Neuronal stem cell (in vitro differentiated cells): ENCODE measurements around the gene HS6ST1.

Experiments
- DNase-seq: peaks from one replicate; pipeline ENCODE4 v3.0.0-alpha.2; 2013; ENCODE audit warnings: low spot score
- H2AFZ ChIP-seq: one replicate; pipeline ENCODE4 v1.6.1; 2013; ENCODE audit warnings: mild to moderate bottlenecking, low read length, inconsistent platforms
- H2AK5ac ChIP-seq: 2 replicates; pipeline ENCODE4 v1.6.1; 2013; ENCODE audit warnings: low read depth, mild to moderate bottlenecking, inconsistent platforms, low read length, moderate library complexity, mixed read lengths
- H2BK120ac ChIP-seq: 2 replicates; pipeline ENCODE4 v1.6.1; 2013; ENCODE audit warnings: low read depth, mild to moderate bottlenecking, inconsistent platforms, low read length, moderate library complexity, mixed read lengths
- H2BK12ac ChIP-seq: one replicate; pipeline ENCODE4 v1.6.1; 2013; ENCODE audit warnings: low read length, inconsistent platforms
- H2BK15ac ChIP-seq: 2 replicates; pipeline ENCODE4 v1.6.1; 2013; ENCODE audit warnings: mild to moderate bottlenecking, low read length, inconsistent platforms, mixed read lengths
- H2BK5ac ChIP-seq: one replicate; pipeline ENCODE4 v1.6.1; 2013; ENCODE audit warnings: inconsistent platforms, mild to moderate bottlenecking, low read length, moderate library complexity
- H3K14ac ChIP-seq: one replicate; pipeline ENCODE4 v1.6.1; 2013; ENCODE audit warnings: low read length, inconsistent platforms
- H3K18ac ChIP-seq: 2 replicates; pipeline ENCODE4 v1.6.1; 2013; ENCODE audit warnings: low read length, inconsistent platforms
- H3K23ac ChIP-seq: 2 replicates; pipeline ENCODE4 v1.6.1; 2013; ENCODE audit warnings: low read depth, mild to moderate bottlenecking, mixed read lengths, low read length, inconsistent platforms; ENCODE audit not compliant: poor library complexity
- H3K27ac ChIP-seq: replicated peaks from 3 replicates; pipeline ENCODE4 v1.5.1; 2013; ENCODE audit warnings: low read length, inconsistent platforms
- H3K27me3 ChIP-seq, 3 experiments: 2 replicates each; pipeline ENCODE4 v1.6.1; 2013; ENCODE audit warnings: low read length in 3 of 3, mild to moderate bottlenecking in 2 of 3, inconsistent platforms in 1 of 3, low read depth in 1 of 3, mixed read lengths in 1 of 3, moderate library complexity in 1 of 3; ENCODE audit not compliant: control insufficient read depth in 3 of 3, insufficient read depth in 3 of 3
- H3K36me3 ChIP-seq, 2 donors: replicated peaks in 1 of 2; 2 replicates each; pipeline ENCODE4 v1.6.1; 2013; ENCODE audit warnings: low read length in 2 of 2; ENCODE audit not compliant: control insufficient read depth in 2 of 2, insufficient read depth in 2 of 2
- H3K4ac ChIP-seq: 2 replicates; pipeline ENCODE4 v1.6.1; 2013; ENCODE audit warnings: inconsistent platforms, mild to moderate bottlenecking, low read length, moderate library complexity
- H3K4me1 ChIP-seq, 2 donors: 1 replicate in 1 of 2; 2 replicates in 1 of 2; pipeline ENCODE4 v1.6.1; 2013; ENCODE audit warnings: low read length in 2 of 2, low read depth in 1 of 2; ENCODE audit not compliant: control insufficient read depth in 2 of 2, insufficient read depth in 1 of 2
- H3K4me2 ChIP-seq: one replicate; pipeline ENCODE4 v1.6.1; 2013; ENCODE audit warnings: mild to moderate bottlenecking, low read length, inconsistent platforms; ENCODE audit not compliant: insufficient read depth, poor library complexity, severe bottlenecking
- H3K4me3 ChIP-seq, 2 donors: 2 replicates each; pipeline ENCODE4 v1.5.1; 2013; ENCODE audit warnings: low read length in 2 of 2, mild to moderate bottlenecking in 2 of 2, inconsistent platforms in 1 of 2, moderate library complexity in 1 of 2
- H3K79me1 ChIP-seq: one replicate; pipeline ENCODE4 v1.6.1; 2013; ENCODE audit warnings: low read depth, mild to moderate bottlenecking, inconsistent platforms, low read length, moderate library complexity
- H3K9ac ChIP-seq: one replicate; pipeline ENCODE4 v1.6.1; 2013; ENCODE audit warnings: mild to moderate bottlenecking, low read depth, low read length, inconsistent platforms; ENCODE audit not compliant: poor library complexity
- H3K9me3 ChIP-seq, 2 donors: replicated peaks in 1 of 2; 2 replicates each; pipeline versions ENCODE3 to v1.6.1; 2013; ENCODE audit warnings: low read length in 2 of 2, mild to moderate bottlenecking in 2 of 2, inconsistent platforms in 1 of 2, low read depth in 1 of 2, mixed read lengths in 1 of 2, moderate library complexity in 1 of 2; ENCODE audit not compliant: control insufficient read depth in 2 of 2, insufficient read depth in 1 of 2
- H4K8ac ChIP-seq: one replicate; pipeline ENCODE4 v1.6.1; 2013; ENCODE audit warnings: low read depth, mild to moderate bottlenecking, inconsistent platforms, low read length, moderate library complexity
- H4K91ac ChIP-seq: one replicate; pipeline ENCODE4 v1.6.1; 2013; ENCODE audit warnings: low read length, low read depth, mild to moderate bottlenecking, inconsistent platforms; ENCODE audit not compliant: poor library complexity
- WGBS, 2 donors: extraction: QIAGEN DNeasy Blood & Tissue Kit; methylation state at CpG; one replicate each; pipeline ENCODE4 v1.1.7; 2013; ENCODE audit warnings: missing lambda C conversion rate in 2 of 2, mixed read lengths in 1 of 2; ENCODE audit not compliant: insufficient read length in 2 of 2, insufficient replicate concordance in 1 of 2; ENCODE audit errors: extremely low coverage in 2 of 2; 5-methylcytosine and 5-hydroxymethylcytosine counted together

HS6ST1 gene

GRCh38 chr2:128321784-128322714 lies 3.4 kb upstream of the HS6ST1 start:
- Histone ChIP-seq H2AK5ac (peak overlapping the region; percentile 97), H2AFZ (peak overlapping the region; percentile 97), H3K79me1 (peaks cover 8% of the 10 kb centered on the region), H2BK120ac (peak overlapping the region; percentile 94), H3K4me2 (peak overlapping the region; percentile 93), H3K23ac (peak overlapping the region; percentile 89), H3K27ac (no peak overlapping the region), H4K8ac (peak overlapping the region; percentile 65), H3K27me3 (peaks cover 0 to 24% (median 0%) of the 10 kb centered on the region in 3 experiments), H2BK15ac (peak overlapping the region; percentile 86), H2BK5ac (no peak overlapping the region), H3K9ac (peak overlapping the region; percentile 83), H3K36me3 (no peaks in the 10 kb centered on the region), H4K91ac (peak overlapping the region; percentile 89), H3K9me3 (no peaks in the 10 kb centered on the region), H3K14ac (peak overlapping the region; percentile 56), H2BK12ac (peak overlapping the region; percentile 99), H3K4me3 (peak overlapping the region; percentile 36 to 79), H3K18ac (peak overlapping the region; percentile 99), H3K4ac (peak overlapping the region; percentile 98), H3K4me1 (peaks cover 11 to 19% of the 10 kb centered on the region in 2 donors)
- peak; percentile 88 for DNase-seq
- no CpG with 5 or more reads among the region's 91 CpGs for WGBS, 2 donors

GRCh38 chr2:128320906-128321771 lies 2.5 kb upstream of the HS6ST1 start:
- no peak for DNase-seq
- Histone ChIP-seq H2BK120ac (no peak overlapping the region), H3K18ac (peak overlapping the region; percentile 44)

GRCh38 chr2:128320192-128320905 lies 1.7 kb upstream of the HS6ST1 start:
- Histone ChIP-seq H4K91ac (no peak overlapping the region), H3K4ac (no peak overlapping the region), H3K4me1 (peaks cover 26 to 35% of the 10 kb centered on the region in 2 donors), H3K9me3 (no peaks in the 10 kb centered on the region), H2BK12ac (no peak overlapping the region), H2AFZ (no peak overlapping the region), H3K4me2 (no peak overlapping the region), H2BK15ac (peak overlapping the region; percentile 89), H2BK5ac (no peak overlapping the region), H3K23ac (no peak overlapping the region), H4K8ac (peak overlapping the region; percentile 17), H3K27me3 (peaks cover 0 to 24% (median 0%) of the 10 kb centered on the region in 3 experiments), H2BK120ac (no peak overlapping the region), H2AK5ac (peak overlapping the region; percentile 98), H3K36me3 (peaks cover 0 to 14% of the 10 kb centered on the region in 2 donors), H3K4me3 (no peak overlapping the region), H3K14ac (no peak overlapping the region), H3K79me1 (peaks cover 22% of the 10 kb centered on the region), H3K18ac (peak overlapping the region; percentile 7), H3K27ac (no peak overlapping the region), H3K9ac (no peak overlapping the region)
- no CpG with 5 or more reads among the region's 11 CpGs for whole genome bisulfite sequencing, 2 donors
- DNase-seq: no peak

More at GRCh38 chr2:128320906-128321771, 2.5 kb upstream of the HS6ST1 start:
- Histone ChIP-seq H2BK5ac (no peak overlapping the region), H3K9me3 (no peaks in the 10 kb centered on the region), H4K91ac (no peak overlapping the region), H2AK5ac (peak overlapping the region; percentile 30), H3K27me3 (peaks cover 0 to 24% (median 0%) of the 10 kb centered on the region in 3 experiments), H3K4me2 (no peak overlapping the region), H3K4ac (no peak overlapping the region), H3K4me3 (no peak overlapping the region), H3K4me1 (peaks cover 18 to 27% of the 10 kb centered on the region in 2 donors), H3K36me3 (peaks cover 0 to 6% of the 10 kb centered on the region in 2 donors), H3K79me1 (peaks cover 16% of the 10 kb centered on the region), H2BK12ac (peak overlapping the region; percentile 47), H4K8ac (no peak overlapping the region), H2AFZ (peak overlapping the region; percentile 97), H3K14ac (no peak overlapping the region), H2BK15ac (peak overlapping the region; percentile 74), H3K23ac (peak overlapping the region; percentile 68), H3K9ac (no peak overlapping the region), H3K27ac (no peak overlapping the region)
- no CpG with 5 or more reads among the region's 23 CpGs for WGBS, 2 donors
